Skeletal muscle cell (primary cell): ENCODE measurements around the gene ARHGEF19.
A peak's percentile ranks its signal among the peaks of the same experiment; 100 is the strongest.

Source experiments
- DNase-seq: peaks from one replicate; pipeline ENCODE4 v3.0.0-alpha.2; 2010; ENCODE audit warnings: low read depth
- H3K4me3 ChIP-seq: 2 replicates; pipeline ENCODE4 v1.5.1; 2011; ENCODE audit warnings: low read depth, mild to moderate bottlenecking, control low read depth, low read length, moderate library complexity

Gene ARHGEF19

GRCh38 chr1:16155537-16156410 lies 56.7 kb downstream of the ARHGEF19 start, which contains the start of gene EPHA2:
Gene EPHA2, minus strand, starts transcription at chr1:16156069. Its CDS starts 137 bp downstream, at chr1:16155932.
- DNase-seq, result no peak
- peak within 1 kb of the TSS; percentile 79 for H3K4me3 ChIP-seq

- no peak for DNase-seq
- H3K4me3 ChIP-seq, result peak overlapping the region; percentile 79
These were observed 58.3 kb downstream of the ARHGEF19 start for GRCh38 chr1:16153999-16154673.

- DNase-seq, result no peak
- H3K4me3 ChIP-seq, result peak overlapping the region; percentile 79
These were observed 59.1 kb downstream of the ARHGEF19 start for GRCh38 chr1:16153096-16153998.

- no peak for DNase-seq
- H3K4me3 ChIP-seq, result peak overlapping the region; percentile 79
These were observed 59.9 kb downstream of the ARHGEF19 start for GRCh38 chr1:16152481-16153087.

GRCh38 chr1:16151995-16152384 lies 60.5 kb downstream of the ARHGEF19 start:
- no peak overlapping the region for H3K4me3 ChIP-seq
- no peak for DNase-seq

GRCh38 chr1:16151196-16151994 lies 61.1 kb downstream of the ARHGEF19 start:
- H3K4me3 ChIP-seq, result no peak overlapping the region

GRCh38 chr1:16150508-16150907 lies 61.9 kb downstream of the ARHGEF19 start:
- H3K4me3 ChIP-seq, result no peak overlapping the region
- no peak for DNase-seq

More at GRCh38 chr1:16151196-16151994, 61.1 kb downstream of the ARHGEF19 start:
- DNase-seq, result no peak

DNA sequence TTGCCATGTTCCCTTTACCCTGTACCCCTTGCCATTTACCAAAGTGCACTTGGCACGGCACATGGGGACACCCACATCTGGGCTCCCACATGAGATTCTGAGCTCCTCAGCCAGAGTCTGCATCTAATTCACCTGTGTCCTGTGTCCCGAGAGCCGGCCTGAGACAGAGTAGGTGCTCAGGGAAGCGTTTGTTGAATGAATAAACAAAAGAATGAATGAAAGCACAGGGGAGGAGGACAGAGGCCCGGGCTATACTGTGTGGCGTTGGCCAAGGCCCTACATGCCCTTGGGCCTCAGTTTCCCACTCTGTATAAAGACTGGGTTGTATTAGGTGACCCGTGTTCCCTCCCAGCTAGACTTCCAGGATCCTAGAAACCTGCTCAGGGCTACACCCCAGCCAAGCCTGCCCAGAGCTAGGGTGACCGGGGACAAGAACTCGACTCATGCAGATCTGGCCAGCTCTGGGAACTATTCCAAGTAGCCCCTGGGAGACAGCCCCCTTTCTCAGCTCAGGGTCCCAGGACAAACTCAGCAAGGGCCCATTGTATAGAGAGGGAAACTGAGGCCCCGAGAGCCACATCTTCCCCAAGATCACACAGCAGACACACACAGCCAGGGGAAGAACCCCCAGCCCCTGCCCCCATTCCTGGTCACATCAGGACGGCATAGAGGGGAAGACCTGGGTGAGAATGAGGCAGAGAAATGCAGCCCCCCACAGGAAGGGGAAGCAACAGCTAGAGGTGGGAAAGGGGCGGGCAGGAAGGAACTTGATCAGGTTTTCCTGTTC lies 62.6 kb downstream of the ARHGEF19 start:
- H3K4me3 ChIP-seq, result no peak overlapping the region
- DNase-seq, result no peak

GRCh38 chr1:16149146-16149545 lies 63.3 kb downstream of the ARHGEF19 start:
- no peak for DNase-seq
- no peak overlapping the region for H3K4me3 ChIP-seq

DNA sequence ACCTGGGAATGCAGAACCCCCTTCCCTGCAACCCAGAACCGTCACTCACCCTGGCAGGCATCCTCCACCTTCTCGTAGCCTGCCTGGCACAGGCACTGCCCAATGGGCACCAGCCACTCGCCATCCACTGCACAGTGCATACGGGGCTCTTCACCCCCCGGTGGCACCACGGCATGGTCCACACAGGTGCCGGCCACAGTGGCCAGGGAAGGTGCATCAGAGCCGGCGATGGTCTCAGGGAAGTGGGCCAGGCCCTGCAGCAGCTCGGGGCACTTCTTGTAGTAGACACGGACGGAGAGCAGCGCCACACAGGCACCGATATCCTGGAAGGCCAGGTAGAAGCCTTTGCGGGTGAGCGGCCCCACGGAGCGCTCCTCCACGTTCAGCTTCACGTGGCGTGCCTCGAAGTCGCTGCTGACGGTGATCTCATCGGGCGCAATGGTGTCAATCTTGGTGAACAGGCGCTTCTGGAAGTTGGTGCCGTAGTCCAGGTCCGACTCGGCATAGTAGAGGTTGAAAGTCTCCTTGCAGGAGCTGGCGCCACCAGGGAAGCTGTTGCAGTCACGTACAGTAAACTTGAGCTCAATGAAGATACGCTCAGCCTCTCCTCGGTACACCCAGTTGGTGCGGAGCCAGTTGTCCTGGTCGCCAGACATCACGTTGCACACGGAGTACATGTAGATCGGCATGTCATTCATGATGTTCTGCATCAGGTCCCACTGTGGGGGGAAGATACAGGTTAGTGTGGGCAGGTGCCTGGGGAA lies 63.9 kb downstream of the ARHGEF19 start:
- DNase-seq, result no peak
- H3K4me3 ChIP-seq, result no peak overlapping the region
